ENCODE measurements around the gene NFIL3.

- TF ChIP-seq CTCF (IDR thresholded peaks at IDR 0.05 in 4 of 5, conservative IDR thresholded peaks at IDR 0.05 in 1 of 5) (no peak), POLR2A (IDR thresholded peaks at IDR 0.05) (no peak)
These were observed 1.6 kb upstream of the NFIL3 start for GRCh38 chr9:91425271-91425670.
